GM12801 (cell line): ENCODE data around the gene GIN1.

ENCODE experiments used
- CTCF ChIP-seq: IDR thresholded peaks from one replicate; pipeline ENCODE4 v1.5.1; 2011; ENCODE audit warnings: control low read depth; ENCODE audit not compliant: insufficient read length; ENCODE audit errors: extremely low read depth

GIN1 gene

GRCh38 chr5:103122242-103122641 is 2.3 kb upstream of the GIN1 start:
- TF ChIP-seq CTCF: no peak

DNA sequence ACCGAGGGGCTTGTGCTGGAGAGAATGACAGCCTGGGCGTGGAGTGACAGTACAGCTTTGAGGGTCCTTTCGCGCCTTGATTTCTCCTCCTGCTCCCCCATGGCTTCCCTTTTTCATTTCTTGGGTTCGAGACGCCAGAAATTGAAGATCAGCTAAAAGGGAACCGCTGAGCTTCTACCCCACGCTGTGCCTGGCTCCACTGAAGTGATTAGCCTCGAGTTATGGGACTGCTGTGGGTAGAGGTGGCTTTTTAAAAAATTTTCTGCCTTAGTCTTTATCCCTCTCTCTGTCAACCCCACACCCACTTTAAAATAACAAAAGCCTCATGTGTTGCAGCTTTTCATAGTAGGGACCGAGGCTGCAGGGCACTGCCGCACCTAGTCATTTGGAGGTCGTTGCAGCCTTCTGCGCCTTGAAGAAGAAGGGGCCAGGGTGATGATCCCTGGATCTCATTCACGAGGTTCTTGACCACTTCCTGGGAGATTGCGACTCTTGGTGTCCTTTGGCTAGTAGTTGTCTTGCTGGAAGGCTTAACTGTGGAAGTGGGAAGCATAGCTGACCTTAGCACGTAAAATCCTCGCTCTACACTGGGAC is 766 bp upstream of the GIN1 start:
- no peak for TF ChIP-seq CTCF

- TF ChIP-seq CTCF: no peak
These were observed 721 bp downstream of the GIN1 start for GRCh38 chr5:103119070-103119764.

DNA sequence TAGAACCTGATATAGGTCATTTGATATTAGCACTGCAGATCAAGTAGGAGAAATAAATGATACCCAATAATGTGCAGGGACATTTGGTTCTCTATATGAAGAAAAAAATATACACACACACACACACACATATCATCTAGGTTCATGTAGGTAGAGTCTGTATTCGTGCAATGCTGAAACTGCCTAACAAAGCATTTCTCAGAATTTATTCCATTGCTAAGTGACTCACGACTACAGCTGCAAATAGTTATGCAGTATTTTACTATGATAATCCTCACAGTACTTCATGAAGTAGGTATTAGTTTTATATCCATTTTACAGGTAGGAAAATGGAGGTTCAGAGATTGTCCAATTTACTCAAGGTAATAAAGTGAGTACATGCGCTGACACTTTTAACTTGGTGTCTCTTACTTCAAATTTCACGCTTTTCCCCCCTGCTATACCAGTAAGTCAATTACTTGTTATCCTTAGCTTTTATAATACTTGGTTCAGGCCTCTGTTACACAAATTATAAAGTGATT is 2.4 kb downstream of the GIN1 start:
- TF ChIP-seq CTCF: no peak

- no peak for TF ChIP-seq CTCF
These were observed 5.5 kb downstream of the GIN1 start for GRCh38 chr5:103114440-103114839.

GRCh38 chr5:103112910-103113309 is 7.0 kb downstream of the GIN1 start:
- no peak for TF ChIP-seq CTCF

GRCh38 chr5:103111468-103111867 is 8.5 kb downstream of the GIN1 start:
- TF ChIP-seq CTCF: no peak
